HEK293T (cell line): Measurements from ENCODE around the gene IFT80.

Experiments
- ARNT ChIP-seq: fragments of 450-650 bp; IDR thresholded peaks from 2 replicates; pipeline ENCODE4 v1.6.1; 2017; ENCODE audit warnings: mild to moderate bottlenecking
- BHLHE40 ChIP-seq: fragments of 450-650 bp; IDR thresholded peaks from 2 replicates; pipeline ENCODE4 v1.6.1; 2016; ENCODE audit warnings: mild to moderate bottlenecking, moderate library complexity, borderline replicate concordance
- ELF4 ChIP-seq: fragments of 450-650 bp; IDR thresholded peaks from 2 replicates; pipeline ENCODE4 v1.6.1; 2017; ENCODE audit warnings: antibody characterized with exemption
- FOXK2 ChIP-seq: fragments of 450-650 bp; IDR thresholded peaks from 2 replicates; pipeline ENCODE4 v1.6.1; 2016; ENCODE audit warnings: mild to moderate bottlenecking
- FOXM1 ChIP-seq: fragments of 450-650 bp; IDR thresholded peaks from 2 replicates; pipeline ENCODE4 v1.6.1; 2017; ENCODE audit warnings: mild to moderate bottlenecking, borderline replicate concordance
- HDGF ChIP-seq: fragments of 450-650 bp; IDR thresholded peaks from 2 replicates; pipeline ENCODE4 v1.6.1; 2017; ENCODE audit warnings: antibody characterized with exemption, borderline replicate concordance
- SP1 ChIP-seq: fragments of 450-650 bp; IDR thresholded peaks from 2 replicates; pipeline ENCODE4 v1.6.1; 2017
- TARDBP ChIP-seq: fragments of 450-650 bp; IDR thresholded peaks from 2 replicates; pipeline ENCODE4 v1.6.1; 2016

GRCh38 chr3:160365869-160366522 is 33.0 kb downstream of the IFT80 start:
- no peak for TF ChIP-seq FOXM1
- no peak for TF ChIP-seq TARDBP
- no peak for TF ChIP-seq BHLHE40
- TF ChIP-seq SP1: no peak
- TF ChIP-seq ARNT: no peak
- no peak for TF ChIP-seq ELF4
- no peak for TF ChIP-seq HDGF
- no peak for TF ChIP-seq FOXK2
